UCSD-AML1 (cell line): ENCODE measurements around the gene NKAPL.

Experiments
- DNase-seq: peaks from one replicate; lab custom pipeline; 2025; ENCODE audit not compliant: unreplicated experiment; lab: John Stamatoyannopoulos, UW

NKAPL gene

DNA sequence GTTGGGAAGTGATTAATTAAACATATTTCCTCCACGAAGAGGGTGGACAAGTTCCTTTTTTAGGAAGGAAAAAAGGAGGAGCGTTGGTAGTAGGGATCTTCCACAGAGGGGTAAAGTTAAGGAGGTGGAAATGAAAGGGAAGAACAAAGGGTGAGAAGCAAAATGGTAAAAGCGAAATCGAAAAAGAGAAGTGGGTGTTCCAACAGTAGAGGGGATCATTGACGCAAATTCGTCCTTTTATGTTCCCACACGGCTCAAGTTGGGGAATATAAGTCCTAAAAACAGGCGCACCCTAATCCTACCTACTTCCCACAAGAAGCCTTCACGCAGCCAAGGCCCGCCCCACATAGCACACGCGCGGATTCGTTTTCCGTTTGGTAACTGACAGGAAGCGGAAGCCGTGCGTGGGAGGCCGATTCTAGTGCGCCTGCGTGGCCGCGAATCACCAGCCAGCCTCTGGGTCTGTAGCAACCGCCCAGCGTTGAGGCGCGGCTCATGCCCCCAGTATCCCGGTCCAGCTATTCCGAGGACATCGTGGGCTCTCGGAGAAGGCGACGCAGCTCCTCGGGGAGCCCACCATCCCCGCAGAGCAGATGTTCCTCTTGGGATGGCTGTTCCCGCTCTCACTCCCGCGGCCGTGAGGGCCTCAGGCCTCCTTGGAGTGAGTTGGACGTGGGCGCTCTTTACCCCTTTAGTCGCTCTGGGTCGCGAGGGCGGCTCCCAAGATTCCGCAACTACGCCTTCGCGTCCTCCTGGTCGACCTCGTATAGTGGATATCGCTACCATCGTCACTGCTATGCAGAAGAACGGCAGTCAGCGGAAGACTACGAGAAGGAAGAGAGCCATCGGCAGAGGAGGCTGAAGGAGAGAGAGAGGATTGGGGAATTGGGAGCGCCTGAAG is at the start of gene NKAPL:
Gene NKAPL, plus strand, starts transcription at position 421 of the 901 bp plus-strand sequence. Its CDS starts 75 bp downstream, at position 496.
- no peak for DNase-seq

DNA sequence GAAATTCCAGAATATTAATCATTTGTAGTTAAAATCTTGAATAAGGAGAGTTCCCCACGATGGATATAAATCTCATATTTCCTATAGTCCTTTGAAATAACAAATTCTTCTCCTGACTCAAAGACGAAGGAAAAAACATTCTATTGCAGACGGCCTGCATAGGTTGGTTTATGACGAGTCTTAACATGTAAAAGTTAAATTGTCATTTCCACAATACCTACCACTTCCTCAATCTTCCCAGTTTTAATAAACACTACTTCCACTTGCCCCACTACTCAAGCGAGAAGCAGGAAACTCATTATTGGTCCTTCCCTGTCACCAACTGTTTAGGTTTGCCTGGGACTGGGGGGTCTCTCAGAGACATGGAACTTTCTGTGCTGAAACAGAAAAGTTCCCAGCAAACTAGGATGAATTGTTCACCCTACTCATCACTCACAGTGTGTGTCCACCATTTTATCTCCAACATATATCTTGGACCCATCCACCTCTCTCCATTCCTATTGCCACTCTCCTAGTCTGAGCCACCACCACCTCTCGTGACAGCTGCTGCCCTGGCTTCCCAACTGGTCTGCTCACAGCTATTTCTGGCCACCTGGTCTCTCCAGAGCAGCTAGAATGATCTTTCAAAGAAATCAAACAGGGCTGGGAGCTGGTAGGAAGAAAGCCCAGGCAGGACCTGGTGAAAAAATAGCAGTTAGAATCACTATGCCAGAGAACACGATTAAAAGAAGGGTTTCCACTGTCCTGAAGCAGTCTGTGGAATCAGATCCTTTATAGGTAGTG is 49.2 kb upstream of the NKAPL start:
- DNase-seq = no peak

- peak; percentile 61 for DNase-seq
These were observed 47.1 kb upstream of the NKAPL start for GRCh38 chr6:28211840-28212509.

DNA sequence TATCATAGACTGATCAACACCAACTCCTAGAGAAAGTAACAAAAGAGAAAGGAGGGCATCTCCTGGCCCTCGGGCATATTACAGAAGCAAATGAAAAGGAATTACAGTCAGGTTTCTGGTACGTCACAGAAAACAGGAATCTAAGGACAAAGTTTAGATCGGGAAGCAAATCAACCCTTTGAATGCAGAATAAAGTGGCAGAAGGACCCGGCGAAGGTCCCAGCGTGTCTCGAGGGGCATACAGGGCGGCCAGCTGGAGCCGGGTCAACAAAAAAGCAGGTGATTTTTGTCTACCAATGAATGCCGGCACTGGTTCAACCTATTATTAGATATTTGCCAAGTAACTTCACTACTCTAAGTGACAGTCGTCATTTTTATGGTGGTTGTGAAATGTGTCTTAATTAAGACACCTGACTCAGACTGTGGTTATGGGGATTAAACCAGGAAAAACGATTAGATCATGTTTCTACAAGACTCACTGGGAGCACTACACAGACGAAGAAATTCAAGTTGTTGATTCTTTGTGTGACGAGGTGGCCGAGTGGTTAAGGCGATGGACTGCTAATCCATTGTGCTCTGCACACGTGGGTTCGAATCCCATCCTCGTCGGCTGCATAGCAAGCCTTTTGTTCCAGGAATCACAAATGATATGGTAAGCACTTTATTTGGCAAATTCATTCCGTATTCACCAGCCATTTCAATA is 46.4 kb upstream of the NKAPL start:
- DNase-seq = peak; percentile 86

- DNase-seq = no peak
These were observed 45.9 kb upstream of the NKAPL start for GRCh38 chr6:28213213-28213523.

- DNase-seq = no peak
These were observed 43.7 kb upstream of the NKAPL start for GRCh38 chr6:28215425-28215824.

DNA sequence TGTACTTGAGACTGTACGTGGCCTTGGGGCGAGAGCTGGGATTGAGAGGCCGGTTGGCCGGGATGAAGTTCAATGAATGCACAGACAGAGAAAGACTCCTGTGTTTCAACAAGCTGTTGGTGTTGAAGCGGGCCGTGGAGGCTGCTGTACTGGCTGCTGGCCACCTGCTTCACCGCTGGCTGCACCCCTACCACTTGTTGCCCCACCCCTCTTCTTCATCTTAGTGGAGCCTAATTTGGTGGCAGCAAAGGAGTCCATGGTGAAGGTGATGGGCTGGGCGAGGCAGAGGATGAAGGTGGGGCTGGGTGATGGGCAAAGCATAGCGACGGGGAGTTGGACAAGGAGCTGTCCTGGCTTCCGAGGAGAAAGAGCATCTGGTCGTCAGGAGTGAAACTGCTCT is 41.2 kb upstream of the NKAPL start:
- no peak for DNase-seq

GRCh38 chr6:28218312-28219248 is 40.5 kb upstream of the NKAPL start:
- peak; percentile 84 for DNase-seq

DNA sequence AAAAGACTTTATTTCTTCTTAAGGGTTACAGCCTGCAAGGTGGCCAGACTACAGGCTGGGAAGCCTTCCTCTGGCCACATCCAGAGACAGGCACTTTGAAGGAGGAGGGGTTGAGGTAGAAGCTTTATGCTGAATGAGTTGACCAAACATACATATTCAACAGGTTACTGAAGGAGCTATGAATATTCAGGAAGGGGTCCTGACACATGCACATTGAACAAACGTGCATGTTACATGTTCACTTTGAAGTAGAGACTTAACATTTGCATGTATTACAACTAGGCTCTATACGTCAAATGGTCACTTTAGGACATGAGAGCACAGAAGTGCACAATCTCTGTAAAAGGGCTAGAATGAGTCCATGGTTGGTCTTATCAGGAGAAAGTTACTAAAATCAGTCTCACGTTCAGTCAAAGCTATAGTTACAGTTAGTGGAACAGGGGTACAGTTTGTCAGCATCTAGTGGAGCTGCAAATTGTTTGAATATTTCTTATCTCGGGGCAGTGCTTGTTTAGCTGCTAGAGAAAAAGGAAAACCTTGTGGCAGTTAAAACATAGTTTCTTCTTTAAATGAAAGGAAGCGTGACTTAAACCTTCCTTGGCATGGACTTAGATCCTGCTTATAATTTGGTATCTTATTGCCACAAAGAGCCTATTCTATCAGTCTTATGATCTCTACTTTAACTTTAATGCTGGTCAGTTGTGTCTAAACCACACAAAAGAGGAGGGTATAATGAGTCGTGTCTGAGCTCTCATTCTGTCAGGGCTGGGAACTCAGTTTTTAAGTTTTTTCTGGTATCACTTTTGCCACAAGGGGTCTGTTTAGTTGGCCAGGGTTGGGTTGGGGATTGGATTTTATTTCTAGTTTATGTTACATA is 38.6 kb upstream of the NKAPL start:
- DNase-seq = no peak

GRCh38 chr6:28224131-28225055 is 34.7 kb upstream of the NKAPL start:
- no peak for DNase-seq

DNA sequence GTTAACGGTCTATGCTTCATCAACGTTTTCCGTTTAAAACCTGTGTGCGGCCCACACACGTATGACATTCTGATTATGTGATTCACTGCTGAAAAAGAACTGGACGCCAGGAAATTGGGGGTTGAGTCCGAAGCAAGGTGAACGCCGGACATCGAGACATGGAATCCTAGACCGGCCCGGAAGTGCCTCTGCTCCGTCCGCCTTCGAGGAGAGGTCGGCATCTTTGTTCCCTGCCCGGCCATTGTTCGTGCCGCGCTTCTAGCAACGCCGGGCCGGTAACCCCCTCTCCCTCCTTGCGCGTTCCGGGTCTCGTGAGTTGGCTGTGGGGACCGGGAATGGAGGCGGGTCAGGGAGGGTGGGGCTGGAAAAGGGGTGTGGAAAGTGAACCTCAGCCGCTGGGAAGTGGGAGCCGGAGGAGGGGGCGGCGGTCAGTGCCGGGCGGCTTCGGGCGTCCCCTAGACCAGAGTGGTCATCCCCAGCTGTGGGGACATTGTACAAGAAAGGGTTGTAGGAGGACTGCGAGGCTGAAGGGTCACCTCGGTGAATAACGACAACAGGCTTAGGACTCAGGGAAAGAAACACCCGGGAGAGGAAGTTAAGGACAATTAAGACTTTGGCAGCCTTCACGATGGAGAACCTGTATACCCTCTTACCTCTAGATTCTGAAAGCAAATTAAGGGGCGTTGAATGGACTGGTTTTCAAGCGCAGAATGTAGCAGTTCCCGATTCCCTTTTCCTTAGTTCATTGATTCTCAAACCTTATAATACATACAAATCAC is 33.9 kb upstream of the NKAPL start, which contains the start of gene ZSCAN9:
Gene ZSCAN9, plus strand, starts transcription at position 220 of the 779 bp plus-strand sequence. CDS start 1,810 bp downstream, outside the sequence.
- peak; percentile 85 for DNase-seq

- no peak for DNase-seq
These were observed 32.6 kb upstream of the NKAPL start for GRCh38 chr6:28226460-28226859.

GRCh38 chr6:28232785-28233184 is 26.3 kb upstream of the NKAPL start:
- DNase-seq = no peak

DNA sequence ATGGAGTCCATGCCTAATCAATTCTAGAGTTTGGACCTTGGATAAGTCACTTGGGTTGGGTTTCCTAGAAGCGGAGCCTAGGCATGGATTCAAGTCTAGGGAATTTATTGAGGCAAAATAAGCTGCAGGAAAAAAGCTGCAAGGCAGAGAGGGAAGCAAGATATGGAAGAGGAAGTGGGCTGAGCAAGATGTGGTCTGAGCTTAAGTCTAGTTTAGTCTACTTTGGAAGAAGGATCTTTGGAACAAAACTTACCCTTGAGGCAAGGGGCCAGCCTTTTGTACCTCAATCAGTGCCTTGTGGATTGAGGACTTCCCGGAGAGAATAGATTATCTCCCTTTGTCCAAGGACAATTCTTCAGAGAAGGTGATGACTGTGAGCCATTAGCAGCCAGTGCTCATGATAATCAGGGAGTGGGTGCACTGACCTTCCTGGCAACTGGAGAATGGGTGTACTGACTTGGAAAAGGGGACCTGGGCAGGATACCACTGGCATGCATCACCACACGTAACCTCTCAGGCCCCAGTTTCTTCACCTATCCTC is 23.1 kb upstream of the NKAPL start:
- DNase-seq = no peak

GRCh38 chr6:28239636-28240035 is 19.5 kb upstream of the NKAPL start:
- DNase-seq = no peak

DNA sequence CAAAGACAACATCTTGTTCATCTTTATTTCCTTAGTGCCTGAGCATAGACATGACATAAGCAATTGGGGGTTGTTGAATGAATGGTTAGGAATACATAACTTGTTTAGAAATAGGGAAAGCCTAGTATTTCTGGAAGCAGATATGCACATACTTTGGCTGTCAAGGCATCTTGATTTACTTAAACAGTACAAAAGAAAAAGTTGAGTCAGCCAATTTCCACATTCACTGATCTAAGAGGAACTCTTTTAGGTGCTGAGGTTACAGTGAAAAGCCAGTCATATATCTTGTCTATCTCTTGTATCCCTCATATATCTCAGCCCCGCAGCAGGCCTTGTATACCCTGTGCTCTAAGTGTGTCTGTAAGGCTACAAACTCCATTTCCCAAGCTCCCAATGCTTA is 18.6 kb upstream of the NKAPL start:
- DNase-seq = no peak

GRCh38 chr6:28243946-28244345 is 15.2 kb upstream of the NKAPL start:
- no peak for DNase-seq
